DOHH2 (cell line): ENCODE results near the gene SMC5.

ENCODE experiments used
- CTCF ChIP-seq: fragments of 200-600 bp; sonication (generic); IDR thresholded peaks from one replicate; pipeline ENCODE4 v1.5.1; 2014; ENCODE audit warnings: antibody characterized with exemption, mild to moderate bottlenecking, low read depth, low read length; ENCODE audit not compliant: poor library complexity, severe bottlenecking
- EZH2phosphoT487 ChIP-seq: fragments of 200-600 bp; sonication (generic); IDR thresholded peaks from 2 replicates; pipeline ENCODE4 v1.6.1; 2017; ENCODE audit warnings: borderline replicate concordance, mild to moderate bottlenecking, antibody characterized with exemption, low read length, moderate library complexity, mixed read lengths

GRCh38 chr9:70261131-70261870 is 2.5 kb downstream of the SMC5 start:
- no peak for TF ChIP-seq CTCF
- no peak for TF ChIP-seq EZH2phosphoT487
